ENCODE data around the gene PLCH1. TPM values are rescaled to one million over a fixed set of nuclear protein-coding genes. Genes with fewer than 3 reads are reported as not detected.

Gene PLCH1
- total and polyA plus RNA-seq, 2 donors (not counting 1 experiment from before 2014, with no cell fraction given): 0.27 TPM; not detected in 1

GRCh38 chr3:155331078-155331477 lies 413.8 kb downstream of the PLCH1 start:
- ChIA-PET POLR2A (no interaction called here), CTCF (no interaction called here)
- no peaks in the 10 kb centered on the region for H3K9me3 Mint-ChIP-seq (ENCODE audit: insufficient read depth)
- Histone ChIP-seq H3K27me3 (replicated peaks in 1 of 4; ENCODE audit: control extremely low read depth in 1 of 4, control insufficient read depth in 3 of 4, insufficient read depth in 4 of 4, low read length in 3 of 4) (no peaks in the 10 kb centered on the region), H2AFZ (ENCODE audit: insufficient read depth, low read depth, low read length, poor library complexity, severe bottlenecking) (no peak overlapping the region), H3K79me2 (ENCODE audit: control insufficient read depth, insufficient read depth, low read length) (no peaks in the 10 kb centered on the region), H4K20me1 (ENCODE audit: control insufficient read depth, insufficient read depth, low read length, poor library complexity, severe bottlenecking) (no peaks in the 10 kb centered on the region), H3K9me3 (ENCODE audit: control extremely low read depth in 1 of 3, control insufficient read depth in 2 of 3, insufficient read depth in 1 of 3, low read length in 2 of 3) (no peaks in the 10 kb centered on the region), H3K9ac (ENCODE audit: low read length) (no peak overlapping the region), H3K27ac (ENCODE audit: low read length in 2 of 2) (no peak overlapping the region), H3K4me2 (replicated peaks; ENCODE audit: low read depth, low read length, poor library complexity, severe bottlenecking) (no peak overlapping the region), H3K4me3 (ENCODE audit: control extremely low read depth in 1 of 5, extremely low read depth in 1 of 5, insufficient read depth in 1 of 5, low read depth in 2 of 5, low read length in 4 of 5) (no peak overlapping the region), H3K36me3 (replicated peaks in 1 of 2; ENCODE audit: control extremely low read depth in 1 of 2, control insufficient read depth in 1 of 2, extremely low read depth in 1 of 2, insufficient read depth in 2 of 2, low read length in 1 of 2) (no peaks in the 10 kb centered on the region), H3K4me1 (ENCODE audit: control insufficient read depth in 2 of 2, insufficient read depth in 2 of 2, low read length in 2 of 2) (no peaks in the 10 kb centered on the region)
- no peak overlapping the region for H3K27ac Mint-ChIP-seq
- ATAC-seq (ENCODE audit: low read depth) (no peak), DNase-seq (no peak)
- H3K4me3 Mint-ChIP-seq: no peak overlapping the region
- H3K27me3 Mint-ChIP-seq: no peaks in the 10 kb centered on the region
- intact Hi-C loops (cut with micrococcal nuclease): no loop called here
- H3K4me1 Mint-ChIP-seq: peaks cover 5% of the 10 kb centered on the region
- no peak for TF ChIP-seq CTCF (IDR thresholded peaks at IDR 0.05)
- no peak for TF ChIP-seq EZH2 (IDR thresholded peaks at IDR 0.05; ENCODE audit: borderline replicate concordance, insufficient read depth, low read depth, low read length, poor library complexity, severe bottlenecking)
- WGBS (ENCODE audit: insufficient coverage): no CpG with 5 or more reads among the region's 2 CpGs

- H3K27me3 Mint-ChIP-seq: no peaks in the 10 kb centered on the region
- H3K9me3 Mint-ChIP-seq (ENCODE audit: insufficient read depth): no peaks in the 10 kb centered on the region
- TF ChIP-seq CTCF (IDR thresholded peaks at IDR 0.05) (no peak), EZH2 (IDR thresholded peaks at IDR 0.05; ENCODE audit: borderline replicate concordance, insufficient read depth, low read depth, low read length, poor library complexity, severe bottlenecking) (no peak)
- H3K4me1 Mint-ChIP-seq: peaks cover 5% of the 10 kb centered on the region
- DNase-seq (no peak), ATAC-seq (ENCODE audit: low read depth) (no peak)
- Histone ChIP-seq H3K4me3 (ENCODE audit: control extremely low read depth in 1 of 5, extremely low read depth in 1 of 5, insufficient read depth in 1 of 5, low read depth in 2 of 5, low read length in 4 of 5) (no peak overlapping the region), H3K36me3 (replicated peaks in 1 of 2; ENCODE audit: control extremely low read depth in 1 of 2, control insufficient read depth in 1 of 2, extremely low read depth in 1 of 2, insufficient read depth in 2 of 2, low read length in 1 of 2) (no peaks in the 10 kb centered on the region), H3K27ac (ENCODE audit: low read length in 2 of 2) (no peak overlapping the region), H3K27me3 (replicated peaks in 1 of 4; ENCODE audit: control extremely low read depth in 1 of 4, control insufficient read depth in 3 of 4, insufficient read depth in 4 of 4, low read length in 3 of 4) (no peaks in the 10 kb centered on the region), H3K9me3 (ENCODE audit: control extremely low read depth in 1 of 3, control insufficient read depth in 2 of 3, insufficient read depth in 1 of 3, low read length in 2 of 3) (no peaks in the 10 kb centered on the region), H4K20me1 (ENCODE audit: control insufficient read depth, insufficient read depth, low read length, poor library complexity, severe bottlenecking) (no peaks in the 10 kb centered on the region), H3K4me2 (replicated peaks; ENCODE audit: low read depth, low read length, poor library complexity, severe bottlenecking) (no peak overlapping the region), H3K9ac (ENCODE audit: low read length) (no peak overlapping the region), H3K79me2 (ENCODE audit: control insufficient read depth, insufficient read depth, low read length) (no peaks in the 10 kb centered on the region), H3K4me1 (ENCODE audit: control insufficient read depth in 2 of 2, insufficient read depth in 2 of 2, low read length in 2 of 2) (no peaks in the 10 kb centered on the region), H2AFZ (ENCODE audit: insufficient read depth, low read depth, low read length, poor library complexity, severe bottlenecking) (no peak overlapping the region)
- H3K4me3 Mint-ChIP-seq: no peak overlapping the region
- CTCF ChIA-PET: no interaction called here
- no peak overlapping the region for H3K27ac Mint-ChIP-seq
- intact Hi-C loops (cut with micrococcal nuclease): no loop called here
- POLR2A ChIA-PET: no interaction called here
These were observed 414.5 kb downstream of the PLCH1 start for GRCh38 chr3:155330370-155330769.

Data from B cell (primary cell).